NCI-H2196 (cell line): ENCODE measurements around the gene UBE2B.

Source experiments
- DNase-seq: peaks from one replicate; lab custom pipeline; 2025; ENCODE audit not compliant: unreplicated experiment; lab: John Stamatoyannopoulos, UW

UBE2B gene

DNA sequence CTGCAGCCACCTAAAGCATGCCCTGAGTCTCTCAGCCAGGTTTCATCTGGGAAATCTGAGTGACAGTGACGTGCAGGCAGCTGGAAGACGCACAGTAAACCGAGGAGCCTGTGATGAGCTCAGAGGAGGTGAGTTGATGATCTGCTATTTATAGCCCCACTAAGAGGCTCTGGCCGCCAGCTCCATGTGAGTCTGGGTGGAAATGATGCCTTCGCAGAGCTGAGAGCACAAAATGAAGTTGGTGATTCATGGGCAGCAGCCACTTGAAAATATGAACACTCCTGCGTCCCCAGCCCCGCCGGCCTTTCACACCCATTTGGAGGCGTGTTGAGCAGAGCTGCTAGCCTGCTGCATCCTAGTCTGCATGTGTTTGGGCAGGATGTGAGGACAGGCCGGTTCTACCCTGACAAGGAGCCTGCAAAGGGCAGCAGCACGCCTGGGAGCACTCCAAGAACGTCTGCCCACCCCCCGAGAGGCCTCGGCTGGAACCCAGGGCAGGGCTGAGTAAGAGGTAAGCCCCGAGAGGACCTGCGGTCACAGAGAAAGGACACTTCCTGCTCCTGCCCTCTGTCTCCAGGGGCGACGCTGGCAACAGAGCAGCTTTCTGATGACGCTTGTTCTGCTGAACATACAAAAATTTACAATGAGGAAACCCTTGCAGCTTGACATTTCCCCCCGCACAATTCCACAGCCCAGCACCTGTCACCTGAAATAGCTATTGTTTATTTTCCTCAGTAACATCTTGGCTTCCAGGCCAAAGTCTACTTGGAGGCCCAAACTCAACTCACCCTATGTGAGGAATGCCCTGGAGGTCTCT lies 65.4 kb downstream of the UBE2B start:
- peak; percentile 91 for DNase-seq

DNA sequence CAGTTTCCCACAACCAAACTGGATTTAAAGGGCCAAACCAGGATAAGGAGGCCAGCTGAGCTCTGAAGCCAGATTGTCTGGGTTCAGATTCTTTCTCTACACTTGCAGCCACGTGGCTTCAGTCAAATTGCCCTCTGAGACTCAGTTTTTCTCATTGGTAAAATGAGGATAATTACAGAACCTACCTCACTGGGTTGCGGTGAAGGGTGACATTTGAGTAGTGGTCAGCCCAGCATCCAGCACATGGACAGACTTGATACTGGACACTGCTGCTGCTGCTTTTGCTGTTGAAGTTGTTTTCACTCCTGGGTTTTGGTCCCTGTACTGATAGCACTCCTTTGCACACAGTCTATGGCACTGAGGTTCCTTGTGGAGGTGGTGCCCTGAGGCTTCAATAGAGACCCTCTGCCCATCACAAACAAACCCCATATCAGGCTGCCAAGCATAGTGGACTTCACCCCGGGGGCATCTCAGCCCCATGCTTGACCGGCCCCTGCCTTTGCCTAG lies 66.0 kb downstream of the UBE2B start:
- no peak for DNase-seq

DNA sequence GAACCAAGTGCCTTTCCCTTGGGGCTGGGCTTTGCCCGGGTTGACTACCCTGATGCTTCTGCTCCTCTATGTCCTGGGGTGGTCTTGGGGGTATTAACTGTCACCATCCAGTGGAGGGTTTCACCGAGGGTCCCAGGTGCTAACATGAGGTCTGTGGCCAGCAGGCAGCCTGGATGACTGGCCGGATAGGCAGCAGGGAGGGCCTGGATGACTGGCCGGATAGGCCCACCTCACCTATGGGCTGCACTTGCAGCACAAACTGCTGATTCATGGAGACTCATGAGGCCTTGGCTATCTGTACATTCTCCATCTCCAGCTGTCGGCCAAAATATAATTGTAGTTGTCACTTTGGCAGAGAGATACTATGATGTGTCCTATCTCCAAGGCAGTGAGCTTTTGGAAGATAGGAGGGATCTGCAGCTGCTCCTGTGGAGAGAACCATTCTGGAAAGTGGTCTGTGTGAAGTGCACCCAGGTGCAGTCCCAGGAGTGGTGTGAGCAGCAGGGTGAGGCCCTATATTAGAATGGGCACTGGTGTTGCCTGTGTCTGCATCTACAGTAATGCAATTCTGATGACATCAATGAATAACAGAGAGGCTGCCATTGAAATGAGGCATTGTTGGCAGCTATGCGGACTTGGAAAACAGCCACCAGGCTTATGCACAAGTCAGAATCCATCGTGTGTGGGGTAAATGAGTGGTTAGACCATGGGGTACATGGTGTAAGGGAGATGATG lies 66.6 kb downstream of the UBE2B start:
- DNase-seq, result peak; percentile 9

DNA sequence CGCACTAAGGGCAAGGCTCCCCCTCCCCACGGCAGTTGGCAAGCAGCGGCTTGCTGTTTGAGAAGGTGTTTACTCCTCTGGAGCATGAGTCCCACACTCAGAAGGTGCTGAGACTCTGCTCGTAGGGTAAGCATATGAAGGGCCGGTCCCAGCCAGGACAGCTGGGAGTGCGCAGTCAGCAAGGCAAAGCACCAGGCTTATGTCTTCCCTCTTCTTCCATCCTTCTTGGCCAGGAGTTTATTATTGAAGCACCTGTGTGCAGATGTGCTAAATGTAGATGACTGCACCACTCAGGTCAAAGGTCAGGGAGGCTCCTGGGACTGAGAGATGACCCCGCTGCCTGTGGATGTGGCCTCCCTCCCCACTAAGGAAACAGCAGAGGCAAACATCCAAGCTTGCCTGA lies 67.4 kb downstream of the UBE2B start:
- no peak for DNase-seq

DNA sequence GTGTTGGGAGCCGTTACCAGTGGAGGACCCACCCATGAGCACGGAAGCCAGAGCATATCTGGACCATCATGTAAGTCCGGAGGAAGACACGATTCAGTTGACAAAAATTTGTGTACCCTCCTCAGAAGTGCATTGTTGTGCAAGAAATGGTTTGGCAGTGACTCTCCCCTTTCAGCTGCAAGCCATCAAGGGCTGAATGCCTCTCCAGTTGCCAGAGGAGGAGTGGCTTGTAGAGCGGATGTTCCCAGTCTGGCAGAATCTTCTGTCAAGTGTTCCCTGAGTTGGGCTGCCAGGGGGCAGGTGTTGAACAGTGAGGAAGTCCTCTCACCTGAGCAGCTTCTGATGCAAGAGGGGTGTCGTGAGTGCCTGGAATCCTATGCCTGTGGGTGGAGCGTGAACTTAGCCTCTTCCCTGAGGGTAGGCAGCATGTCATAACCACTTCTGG lies 67.9 kb downstream of the UBE2B start:
- peak; percentile 96 for DNase-seq

DNA sequence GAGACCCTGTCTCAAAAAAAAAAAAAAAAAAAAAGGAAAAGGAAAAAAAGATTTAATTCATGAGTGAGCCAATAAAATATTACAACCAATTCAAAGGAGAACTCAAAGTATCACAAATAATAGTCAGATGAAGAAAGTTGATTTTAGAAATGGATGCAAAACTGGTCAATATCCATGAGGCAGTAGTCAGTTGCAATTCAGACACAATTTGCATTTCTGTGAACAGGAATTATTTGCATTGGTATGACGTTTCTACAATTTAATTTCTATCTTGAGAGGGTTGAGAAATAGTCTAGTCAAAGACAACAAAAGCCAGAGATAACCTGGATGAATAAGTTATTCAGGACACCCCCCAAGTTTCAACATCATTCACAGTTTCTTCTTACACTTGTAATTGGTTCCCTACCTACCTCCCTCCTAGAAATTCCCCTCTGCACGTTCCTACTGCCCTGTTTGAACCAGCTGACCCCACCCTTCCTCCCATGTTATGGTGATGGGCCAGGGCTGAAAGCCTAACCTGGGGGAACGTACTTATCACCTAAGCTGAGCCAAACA lies 68.9 kb downstream of the UBE2B start:
- no peak for DNase-seq
